Effector CD4-positive, alpha-beta T cell (primary cell): ENCODE measurements around the gene RIN3.

Experiments
- DNase-seq: peaks from one replicate; pipeline ENCODE4 v3.0.0-alpha.2; 2020

Gene RIN3

DNA sequence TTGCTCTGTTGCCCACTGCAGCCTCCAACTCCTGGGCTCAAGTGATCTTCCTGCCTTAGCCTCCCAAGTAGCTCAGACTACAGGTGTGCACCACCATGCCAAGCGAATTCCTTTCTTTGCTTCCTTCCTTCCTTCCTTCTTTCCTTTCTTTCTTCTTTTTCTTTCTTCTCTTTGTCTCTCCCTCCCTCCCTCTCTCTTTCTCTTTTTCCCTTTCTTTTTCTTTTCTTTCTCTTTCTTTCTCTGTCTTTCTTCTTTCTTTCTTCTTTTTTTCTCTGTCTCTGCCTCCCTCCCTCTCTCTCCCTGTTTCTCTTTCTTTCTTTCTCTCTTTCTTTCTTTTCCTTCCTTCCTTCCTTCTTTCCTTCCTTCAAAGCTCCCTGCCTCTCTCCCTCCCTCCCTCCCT is 182.0 kb downstream of the RIN3 start:
- no peak for DNase-seq

DNA sequence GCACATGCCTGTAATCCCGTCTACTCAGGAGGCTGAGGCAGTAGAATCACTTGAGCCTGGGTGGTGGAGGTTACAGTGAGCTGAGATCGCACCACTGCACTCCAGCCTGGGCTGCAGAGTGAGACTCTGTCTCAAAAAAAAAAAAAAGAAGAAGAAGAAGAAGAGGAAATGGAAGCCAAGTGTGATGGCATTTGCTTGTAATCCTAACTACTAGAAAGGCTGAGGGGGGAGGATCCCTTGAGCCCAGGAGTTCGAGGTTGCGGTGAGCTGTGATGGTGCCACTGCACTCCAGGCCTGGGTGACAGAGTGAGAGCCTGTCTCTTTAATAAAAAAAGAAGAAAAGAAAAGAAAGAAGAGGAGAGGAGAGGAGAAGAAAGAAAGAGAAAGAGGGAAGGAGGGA is 182.8 kb downstream of the RIN3 start:
- no peak for DNase-seq

DNA sequence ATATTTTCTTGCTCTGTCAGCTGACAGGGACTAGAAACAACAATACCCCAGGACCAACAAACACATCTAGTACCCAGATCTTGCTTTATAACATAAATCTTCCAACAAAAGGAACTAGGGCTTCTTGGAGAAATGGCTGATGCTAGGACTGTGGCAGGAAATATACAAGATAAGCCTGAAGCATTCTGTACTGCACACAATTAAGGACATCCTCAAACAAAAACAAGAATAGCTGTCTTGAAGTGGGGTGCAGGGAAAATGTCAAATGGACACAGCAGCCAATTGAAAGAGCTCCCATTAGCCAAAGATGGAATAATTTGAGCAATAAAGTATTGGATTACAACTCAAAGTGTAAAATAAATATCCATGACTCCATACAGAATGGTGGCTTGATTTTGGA is 184.8 kb downstream of the RIN3 start:
- DNase-seq: no peak

DNA sequence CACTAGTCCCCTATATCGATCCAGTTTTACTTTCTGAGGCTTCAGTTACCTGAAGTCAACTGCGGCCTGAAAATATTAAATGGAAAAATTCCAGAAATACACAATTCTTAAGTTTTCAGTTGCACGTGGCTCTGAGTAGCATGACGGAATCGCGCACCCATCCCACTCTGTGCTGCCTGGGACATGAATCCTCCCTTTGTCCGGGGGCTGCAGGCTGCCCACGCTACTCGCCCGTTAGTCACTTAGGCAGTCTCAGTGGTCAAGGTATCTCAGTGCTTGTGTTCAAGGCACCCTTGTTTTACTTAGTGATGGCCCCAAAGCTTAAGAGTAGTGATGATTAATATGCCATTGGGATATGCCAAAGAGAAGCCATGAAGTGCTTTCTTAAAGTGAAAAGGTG is 188.2 kb downstream of the RIN3 start:
- DNase-seq: no peak

DNA sequence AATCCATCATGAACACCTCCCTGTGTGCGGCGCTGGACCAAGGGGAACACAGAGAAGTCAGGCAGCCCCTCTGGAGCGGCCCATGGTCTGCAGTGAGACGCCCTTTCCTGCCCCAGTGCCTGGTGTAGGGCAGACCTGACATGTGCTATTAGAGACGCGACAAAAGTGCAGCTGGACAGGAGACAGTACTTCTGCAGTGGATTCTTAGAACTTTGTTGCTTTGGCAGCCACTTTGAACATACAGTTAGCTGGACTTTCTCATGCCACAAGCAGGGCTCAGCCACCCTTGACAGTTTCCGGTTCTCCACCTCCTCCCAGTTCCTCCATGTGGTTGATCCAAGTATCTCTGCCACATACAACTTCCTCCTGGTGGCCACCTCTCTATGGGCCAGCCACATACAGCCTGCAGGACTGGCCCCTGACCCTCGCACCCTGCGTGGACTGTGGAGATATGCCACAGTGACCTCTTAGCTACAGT is 188.9 kb downstream of the RIN3 start:
- no peak for DNase-seq

DNA sequence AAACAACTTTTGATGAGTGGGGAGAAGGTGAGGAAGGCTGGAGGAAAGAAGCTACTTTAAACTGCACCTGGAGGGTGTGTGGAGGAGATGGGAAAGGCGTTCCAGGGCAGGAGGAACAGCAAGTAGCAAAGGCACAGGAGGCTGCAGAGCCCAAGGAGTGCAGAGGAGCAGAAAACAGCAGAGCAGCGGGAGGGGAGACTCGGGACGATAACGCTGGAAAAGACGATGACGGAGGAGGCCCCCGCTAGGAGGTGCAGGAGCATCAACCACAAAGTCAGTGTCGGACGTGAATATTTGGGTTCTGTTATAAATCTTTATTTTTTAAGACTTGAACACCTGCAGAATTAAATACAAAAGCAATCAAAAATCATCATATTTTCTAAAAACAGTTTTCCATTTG is 189.9 kb downstream of the RIN3 start:
- DNase-seq: no peak

DNA sequence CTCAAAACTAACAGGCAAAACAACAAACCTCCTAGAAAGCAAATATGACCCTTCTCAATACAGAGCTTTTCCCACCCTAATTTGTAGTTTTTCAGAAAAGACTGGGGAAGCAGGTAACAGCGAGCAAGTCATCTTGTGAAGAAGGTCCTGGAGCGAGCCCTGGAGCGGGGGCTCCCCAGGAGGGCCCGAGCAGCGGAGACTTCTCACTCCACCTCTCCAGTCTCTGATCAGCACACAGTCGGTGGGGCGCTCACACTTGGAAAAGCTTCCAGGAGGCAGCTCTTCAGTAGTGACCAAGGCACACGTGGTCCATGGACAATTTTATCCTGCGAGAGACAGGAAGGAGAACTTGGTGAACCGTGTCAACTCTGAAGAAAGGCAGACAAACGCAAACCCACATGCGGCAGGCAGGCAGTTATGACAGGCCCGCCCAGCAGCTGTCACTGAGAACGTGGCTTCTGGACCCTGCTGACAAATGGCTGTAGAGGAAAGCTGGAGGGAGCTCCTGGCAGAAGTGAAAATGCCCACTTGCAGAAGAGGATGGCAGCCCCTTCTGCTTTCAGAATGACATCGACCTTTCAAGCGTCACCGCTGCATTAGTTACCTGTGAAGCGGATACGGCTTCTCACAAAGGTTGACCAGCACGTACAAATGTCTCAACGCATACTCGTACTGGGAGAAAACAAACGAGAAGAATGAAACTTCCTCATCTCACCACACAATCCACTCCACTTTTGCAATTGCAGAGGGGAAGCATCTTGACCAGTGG is 190.6 kb downstream of the RIN3 start:
- no peak for DNase-seq

DNA sequence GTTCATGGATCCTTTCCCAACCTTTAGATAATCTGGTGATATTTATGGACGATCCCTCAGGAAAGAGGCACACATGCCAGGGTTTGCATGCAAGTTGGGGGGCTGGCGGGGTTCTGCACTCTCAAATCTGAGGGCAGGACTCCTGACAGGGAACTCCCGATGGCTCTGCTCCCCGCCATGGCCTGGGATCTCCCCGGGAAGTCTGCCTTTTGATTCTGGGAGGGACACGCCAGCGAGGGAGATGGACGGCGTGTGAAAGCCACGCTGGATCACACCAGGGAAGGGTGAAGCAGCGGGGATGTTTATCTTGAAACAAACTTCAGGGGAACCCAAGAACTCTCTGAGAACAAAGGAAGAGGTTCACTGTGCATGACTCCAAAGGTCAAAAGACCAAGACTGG is 191.2 kb downstream of the RIN3 start:
- DNase-seq: no peak

DNA sequence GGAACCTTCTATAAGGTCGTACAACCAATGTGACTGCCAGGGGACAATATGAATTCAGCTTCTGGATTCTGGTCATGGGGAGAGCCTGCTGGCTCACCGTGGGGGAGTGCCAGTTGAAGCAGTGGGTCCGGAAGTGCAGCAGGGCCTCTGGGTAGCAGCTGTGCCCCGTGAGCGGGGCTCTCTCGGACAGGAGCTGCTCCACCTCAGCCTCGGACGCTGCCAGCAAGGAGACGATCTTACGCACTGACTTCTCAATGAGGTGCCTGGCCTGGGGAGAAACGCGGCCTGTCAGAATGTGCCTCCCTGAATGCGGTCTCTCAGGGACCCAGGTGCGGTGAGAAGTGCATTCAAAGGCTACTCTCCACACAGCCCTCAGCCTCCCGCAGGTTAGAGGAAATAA is 192.8 kb downstream of the RIN3 start:
- DNase-seq: no peak

DNA sequence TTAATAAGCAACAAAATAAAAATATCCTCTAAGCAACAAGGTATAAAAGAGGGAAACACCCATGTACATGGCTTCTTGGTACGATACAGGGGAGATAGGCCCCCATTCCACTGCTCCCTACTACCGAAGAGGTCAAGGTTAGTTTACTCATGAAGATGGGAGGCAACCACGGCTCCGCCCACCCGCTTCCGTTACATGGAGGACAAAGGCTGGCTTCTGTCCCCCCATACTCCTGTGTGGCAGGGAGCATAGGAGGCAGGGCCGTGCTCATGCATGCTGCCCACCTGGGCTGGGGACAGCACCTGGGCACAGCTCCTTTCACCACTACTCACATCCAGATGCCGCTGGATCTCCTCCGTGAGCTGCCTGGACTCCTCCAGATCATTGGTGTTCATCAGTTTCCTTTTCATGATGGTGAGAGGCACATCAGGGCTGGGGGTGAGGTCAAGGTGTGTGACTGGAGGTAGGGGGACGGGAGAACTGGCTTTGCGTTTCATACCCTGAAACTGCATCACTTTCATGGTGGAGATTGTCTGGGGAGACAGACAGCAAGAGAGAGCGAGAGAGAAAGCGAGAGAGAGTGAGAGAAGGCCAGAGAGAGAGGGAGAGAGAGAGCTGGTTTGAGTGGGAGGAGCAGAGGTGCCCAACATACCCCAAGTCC is 195.9 kb downstream of the RIN3 start:
- DNase-seq: no peak

DNA sequence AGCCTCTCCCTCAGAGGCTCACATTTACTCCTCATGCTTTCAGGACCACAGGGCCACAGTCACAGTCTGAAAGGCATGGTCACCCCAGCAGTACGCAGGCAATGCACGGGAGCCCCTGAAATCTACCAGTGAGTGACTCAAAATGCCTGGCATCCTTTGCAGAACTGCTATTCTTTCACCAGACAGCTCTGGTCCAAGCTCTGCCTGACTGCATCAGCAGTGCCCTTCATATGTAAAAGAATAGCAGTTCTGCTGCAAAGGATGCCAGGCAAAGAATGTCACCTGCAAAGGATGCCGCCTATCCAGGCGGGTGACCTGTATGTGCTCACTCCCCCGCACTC is 196.4 kb downstream of the RIN3 start:
- no peak for DNase-seq

DNA sequence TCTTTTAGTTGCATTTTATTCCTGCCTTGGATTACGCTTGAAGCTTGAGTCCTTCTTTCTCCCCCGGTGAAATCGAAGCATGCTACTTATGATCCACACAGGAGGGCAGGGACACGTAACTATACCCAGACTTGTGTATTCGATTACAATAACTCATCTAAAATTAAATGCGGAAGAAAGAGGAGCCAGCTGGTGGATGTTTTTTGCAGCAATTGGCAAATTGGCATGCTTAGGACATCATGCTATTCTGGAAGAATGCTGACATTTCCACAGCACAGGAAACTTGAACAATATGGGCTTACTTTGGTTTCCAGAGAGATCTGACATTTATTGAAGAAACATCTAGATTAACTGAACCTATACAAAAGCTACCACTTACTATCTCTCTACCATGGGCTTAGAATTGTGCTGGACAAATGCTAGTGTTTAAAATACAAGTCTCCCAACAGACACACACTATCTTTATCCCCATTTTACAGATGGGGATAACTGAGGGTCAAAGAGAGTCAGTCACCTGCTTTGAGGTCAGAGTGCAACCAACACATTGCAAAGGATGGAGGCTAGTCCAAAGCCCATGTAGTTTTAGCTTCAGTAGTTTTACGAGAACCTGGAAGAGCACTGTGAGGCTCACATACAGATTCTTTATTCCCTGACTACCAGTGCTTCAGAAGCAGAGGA is 198.5 kb downstream of the RIN3 start:
- DNase-seq: no peak

DNA sequence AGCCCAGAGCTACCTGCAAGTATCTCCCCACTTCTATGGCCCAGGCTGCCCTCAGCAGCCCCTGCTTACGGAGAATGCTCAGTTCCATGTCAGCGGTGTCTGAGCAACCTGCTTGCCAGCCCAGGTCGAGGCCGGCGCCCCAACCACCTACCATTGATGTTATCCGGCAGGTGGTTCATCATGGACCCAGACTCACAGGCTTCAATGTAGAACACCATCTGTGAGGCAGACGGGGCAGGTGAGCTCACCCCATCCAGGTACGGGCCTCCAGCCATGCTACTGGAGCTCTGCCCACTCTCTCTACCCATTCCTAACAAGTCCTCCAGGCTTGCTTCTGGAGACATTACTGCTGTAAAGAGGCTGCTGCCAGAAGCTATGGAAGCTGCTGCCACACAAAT is 199.1 kb downstream of the RIN3 start:
- DNase-seq: no peak

DNA sequence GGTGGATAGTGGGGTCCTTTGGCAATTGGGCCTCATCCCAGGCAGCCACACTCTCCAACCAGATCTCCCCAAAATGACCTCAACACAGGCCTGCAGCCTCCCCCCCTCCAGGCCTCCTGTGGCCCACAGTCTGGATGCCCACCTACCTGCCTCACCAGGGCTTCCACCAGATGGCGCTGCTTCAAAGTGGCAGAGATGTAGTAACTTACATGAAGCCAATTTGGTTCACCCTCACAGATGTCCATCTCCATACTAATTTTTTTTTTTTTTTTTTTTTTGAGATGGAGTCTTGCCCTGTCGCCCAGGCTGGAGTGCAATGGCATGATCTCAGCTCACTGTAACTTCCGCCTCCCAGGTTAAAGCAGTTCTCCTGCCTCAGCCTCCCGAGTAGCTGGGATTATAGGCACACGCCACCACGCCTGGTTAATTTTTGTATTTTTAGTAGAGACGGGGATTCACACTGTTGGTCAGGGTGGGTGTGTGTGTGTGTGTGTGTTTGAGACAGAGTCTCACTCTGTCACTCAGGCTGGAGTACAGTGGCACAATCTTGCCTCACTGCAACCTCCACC is 201.2 kb downstream of the RIN3 start:
- DNase-seq: peak; percentile 74

DNA sequence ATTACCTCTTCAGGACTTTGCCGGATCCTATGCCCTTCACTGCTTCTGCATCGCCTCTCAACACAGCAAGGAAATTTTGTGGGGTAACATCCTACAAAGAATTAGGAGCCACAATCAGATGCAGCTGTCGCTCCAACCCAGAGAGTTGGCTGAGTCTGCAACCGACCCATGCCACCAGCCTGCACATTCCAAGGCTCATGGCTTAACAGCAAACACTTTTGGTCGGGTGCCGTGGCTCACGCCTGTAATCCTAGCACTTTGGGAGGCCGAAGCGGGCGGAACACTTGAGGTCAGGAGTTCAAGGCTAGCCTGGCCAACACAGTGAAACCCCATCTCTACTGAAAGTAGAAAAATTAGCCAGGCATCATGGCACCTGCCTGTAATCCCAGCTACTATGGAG is 202.6 kb downstream of the RIN3 start:
- no peak for DNase-seq

DNA sequence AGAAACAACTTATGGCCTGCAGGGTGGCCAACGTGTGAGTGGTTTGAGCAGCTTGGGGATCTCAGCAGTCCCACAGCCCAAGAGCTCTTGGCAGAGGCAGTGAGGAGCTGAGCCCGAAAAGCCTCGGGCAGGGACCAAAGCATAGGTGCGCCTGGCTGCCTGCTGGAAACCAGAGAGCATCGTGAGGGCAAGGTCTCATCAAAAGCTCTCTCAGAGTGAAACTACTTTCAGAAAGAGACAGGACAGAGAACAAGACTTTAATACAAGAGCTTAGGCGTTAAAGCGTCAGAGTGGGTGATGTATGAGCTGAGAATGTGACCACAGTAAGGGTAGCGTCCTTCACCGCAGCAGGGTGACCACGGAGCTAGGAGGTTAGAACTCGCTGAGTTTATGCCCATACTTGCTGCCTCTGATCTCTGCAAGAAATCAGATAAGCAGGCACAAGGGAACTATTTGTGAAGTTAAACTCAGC is 204.0 kb downstream of the RIN3 start:
- no peak for DNase-seq

DNA sequence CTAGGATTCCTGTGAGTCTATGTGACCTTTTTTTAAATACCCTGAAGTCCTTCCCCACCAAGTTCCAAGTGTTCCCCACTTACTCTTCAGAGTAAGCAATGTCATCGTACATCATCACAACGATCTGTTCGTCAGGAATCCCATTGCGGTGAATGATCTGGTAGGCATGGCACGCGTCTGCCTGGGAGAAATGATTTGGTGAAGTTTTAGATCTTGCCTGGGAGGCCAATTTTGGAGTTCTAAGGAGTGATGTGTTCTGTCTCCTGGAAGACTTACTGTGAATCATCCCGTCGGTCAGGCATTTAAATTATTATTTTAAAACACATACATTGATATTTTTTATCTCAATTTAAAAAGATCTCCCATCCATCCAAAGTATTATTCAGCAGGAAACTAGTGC is 205.1 kb downstream of the RIN3 start:
- DNase-seq: no peak

DNA sequence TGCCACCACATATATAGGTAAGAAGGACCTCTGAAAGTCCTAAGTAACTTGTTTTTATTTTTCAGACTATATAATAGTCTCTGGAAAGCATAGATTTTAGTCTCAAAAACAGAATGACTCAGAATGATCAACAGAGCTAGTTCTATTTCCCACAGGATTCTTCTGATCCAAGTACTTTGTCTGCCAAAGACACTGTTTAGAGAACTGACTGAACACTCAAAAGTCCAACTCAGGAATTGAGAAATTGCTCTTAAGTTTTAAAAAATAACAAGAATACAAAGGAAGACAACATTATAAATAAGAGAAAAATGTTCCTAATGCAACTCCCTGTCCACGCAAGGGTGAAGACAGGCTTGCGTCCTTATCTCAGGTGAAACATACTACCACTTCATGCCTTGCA is 205.8 kb downstream of the RIN3 start:
- no peak for DNase-seq

DNA sequence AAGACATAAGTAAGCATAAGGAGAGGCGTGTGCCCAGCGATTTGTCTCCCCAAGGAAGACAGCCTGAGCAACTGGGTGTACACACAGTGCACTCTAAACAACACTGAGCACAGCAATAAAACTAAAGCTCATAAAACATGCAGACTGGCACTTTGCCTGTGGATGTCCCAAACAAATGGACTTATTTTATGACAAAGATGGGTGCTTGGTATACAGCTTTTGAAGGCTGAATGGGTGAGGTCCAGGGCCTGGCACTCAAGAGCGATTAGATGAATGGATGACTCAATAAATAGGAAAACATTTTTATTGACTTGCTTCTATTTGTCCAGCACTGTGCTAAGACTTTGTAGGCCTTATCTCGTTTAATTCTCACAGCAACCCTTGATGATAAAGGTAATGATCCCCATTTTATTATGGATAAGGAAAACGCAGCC is 206.3 kb downstream of the RIN3 start:
- no peak for DNase-seq

DNA sequence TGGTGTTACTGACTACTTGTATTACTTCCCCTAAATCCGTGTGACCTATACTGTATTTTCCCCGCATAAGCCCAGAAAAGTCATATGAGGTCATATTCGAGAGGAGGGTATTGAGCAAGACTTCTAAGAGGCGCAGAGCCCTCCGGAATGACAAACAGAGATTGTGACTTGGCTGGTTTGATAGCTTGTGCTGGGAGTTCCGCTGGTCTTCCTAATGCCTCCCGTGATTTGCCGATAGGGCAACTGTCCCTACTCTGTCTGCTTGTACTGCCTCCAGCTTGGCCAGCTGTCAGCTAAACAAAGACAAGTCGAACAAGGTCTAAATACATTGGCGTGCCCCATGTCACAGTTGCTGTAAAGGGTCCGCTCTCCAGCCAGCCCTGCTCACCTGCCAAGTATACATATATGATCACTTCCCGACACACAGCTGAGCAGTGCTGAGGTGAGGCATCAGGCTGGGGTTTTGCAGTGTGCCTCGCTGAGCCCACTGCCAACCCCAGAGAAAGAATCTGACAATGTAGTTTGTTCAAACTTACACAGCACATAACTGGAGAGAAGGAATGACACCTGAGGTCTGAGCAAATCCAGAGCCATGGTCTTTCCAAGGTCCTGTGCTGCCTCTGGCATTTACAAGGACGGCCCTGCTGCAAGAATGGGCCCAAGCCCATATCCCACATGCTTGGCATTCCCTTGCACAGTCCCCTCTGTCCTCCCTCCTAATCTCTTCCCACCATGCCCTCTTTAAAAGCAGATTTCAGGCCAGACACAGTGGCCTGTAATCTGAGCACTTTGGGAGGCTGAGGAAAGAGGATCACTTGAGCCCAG is 211.1 kb downstream of the RIN3 start:
- DNase-seq: no peak

DNA sequence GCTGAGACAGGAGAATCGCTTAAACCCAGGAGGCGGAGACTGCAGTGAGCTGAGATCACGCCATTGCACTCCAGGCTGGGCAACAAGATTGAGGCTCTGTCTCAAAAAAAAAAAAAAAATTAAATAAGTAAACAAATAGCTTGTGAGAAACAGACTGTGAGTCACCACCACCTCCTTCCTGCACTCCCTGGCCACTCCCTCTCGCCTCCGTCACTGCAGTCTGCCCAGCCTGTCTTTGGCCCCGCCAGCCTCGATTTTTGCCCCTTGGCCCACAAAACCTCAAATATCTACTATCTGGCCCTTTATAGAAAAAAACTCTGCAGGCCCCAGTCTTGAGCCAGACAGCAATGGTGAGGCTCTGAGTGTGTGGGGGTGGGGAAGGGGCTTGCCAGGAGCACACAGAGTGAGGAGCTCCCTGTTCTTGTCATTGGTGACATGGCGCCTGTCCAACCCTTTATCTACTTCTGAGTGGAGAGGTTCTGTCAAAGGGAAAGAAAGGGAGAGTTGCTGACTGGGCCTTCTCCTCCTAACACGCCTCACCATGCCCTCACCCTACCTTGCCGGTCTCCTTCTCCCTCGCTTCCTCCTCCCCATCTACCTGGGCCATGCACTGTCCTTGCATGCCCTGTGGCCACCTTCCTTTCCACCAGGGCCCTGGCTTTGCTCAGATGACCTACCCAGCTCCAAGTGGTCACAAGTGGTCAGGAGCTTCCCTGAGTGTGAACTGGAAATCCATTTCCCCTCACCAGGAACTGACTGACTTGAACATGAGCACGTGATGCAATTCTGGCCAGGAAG is 212.8 kb downstream of the RIN3 start:
- DNase-seq: no peak

DNA sequence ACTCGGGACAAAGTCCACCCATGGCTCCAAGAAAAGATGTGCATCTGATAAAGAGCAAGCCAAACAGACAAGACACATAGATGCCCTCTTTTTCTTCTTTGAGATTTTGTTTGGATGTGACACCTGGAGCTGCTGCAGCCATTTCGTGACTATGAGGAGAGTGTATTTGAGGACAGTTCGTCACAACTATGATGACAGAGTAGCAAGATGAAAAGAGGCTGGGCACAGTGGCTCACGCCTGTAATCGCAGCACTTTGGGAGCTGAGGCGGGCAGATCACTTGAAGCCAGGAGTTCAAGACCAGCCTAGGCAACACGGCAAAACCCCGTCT is 213.3 kb downstream of the RIN3 start:
- no peak for DNase-seq
